ENCODE data around the gene TMBIM1.

Gene TMBIM1

DNA sequence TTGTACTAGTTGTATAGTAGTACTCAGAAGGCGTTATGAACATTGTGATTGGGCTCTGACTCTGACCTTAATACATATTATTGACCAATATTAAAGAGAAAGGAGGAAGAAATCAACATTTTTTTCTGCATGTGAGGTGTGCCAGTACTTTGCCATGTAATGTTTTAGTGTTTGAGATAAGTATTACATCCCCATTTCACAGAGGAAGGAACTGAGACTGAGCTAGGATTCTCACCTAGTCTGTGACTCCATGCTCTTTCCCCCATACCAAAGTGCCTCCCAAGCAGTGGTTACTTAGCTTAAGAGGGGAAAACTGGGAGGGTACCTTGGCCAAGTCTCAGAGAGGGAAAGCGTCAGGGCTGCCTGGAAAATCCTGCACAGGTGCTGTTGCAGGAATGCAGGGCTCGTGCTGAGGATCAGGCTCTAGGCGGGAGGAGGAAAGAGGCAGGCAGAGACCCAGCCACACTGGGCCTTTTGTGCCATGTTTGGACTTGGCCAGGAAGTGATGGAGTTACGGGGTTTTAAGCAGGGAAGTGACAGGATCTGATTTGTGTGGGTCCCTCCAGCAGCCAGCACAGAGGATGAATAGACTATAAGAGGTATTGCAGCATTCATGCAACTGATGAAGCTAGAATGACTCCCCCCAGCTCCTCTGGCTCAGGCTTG lies 20.3 kb downstream of the TMBIM1 start:
- Histone ChIP-seq H3K36me3 (replicated peaks; ENCODE audit: low read depth, low read length) (no peaks in the 10 kb centered on the region), H3K4me2 (ENCODE audit: low read length) (peak overlapping the region; percentile 98), H3K4me1 (ENCODE audit: low read length) (peaks cover 16% of the 10 kb centered on the region), H3K27me3 (ENCODE audit: low read depth, low read length) (no peaks in the 10 kb centered on the region), H3K27ac (ENCODE audit: low read length) (no peak overlapping the region), H3K4me3 (ENCODE audit: low read length) (no peak overlapping the region), H2AFZ (ENCODE audit: low read depth, low read length) (no peak overlapping the region), H3K9ac (ENCODE audit: low read length) (no peak overlapping the region), H3K79me2 (ENCODE audit: low read length) (peaks cover 6% of the 10 kb centered on the region), H3K9me3 (ENCODE audit: insufficient read depth, low read length) (no peaks in the 10 kb centered on the region), H4K20me1 (ENCODE audit: insufficient read depth, low read length) (no peaks in the 10 kb centered on the region)
- no peak for TF ChIP-seq EZH2phosphoT487 (IDR thresholded peaks at IDR 0.05; ENCODE audit: low read depth)
- TF ChIP-seq, protein P1, sequence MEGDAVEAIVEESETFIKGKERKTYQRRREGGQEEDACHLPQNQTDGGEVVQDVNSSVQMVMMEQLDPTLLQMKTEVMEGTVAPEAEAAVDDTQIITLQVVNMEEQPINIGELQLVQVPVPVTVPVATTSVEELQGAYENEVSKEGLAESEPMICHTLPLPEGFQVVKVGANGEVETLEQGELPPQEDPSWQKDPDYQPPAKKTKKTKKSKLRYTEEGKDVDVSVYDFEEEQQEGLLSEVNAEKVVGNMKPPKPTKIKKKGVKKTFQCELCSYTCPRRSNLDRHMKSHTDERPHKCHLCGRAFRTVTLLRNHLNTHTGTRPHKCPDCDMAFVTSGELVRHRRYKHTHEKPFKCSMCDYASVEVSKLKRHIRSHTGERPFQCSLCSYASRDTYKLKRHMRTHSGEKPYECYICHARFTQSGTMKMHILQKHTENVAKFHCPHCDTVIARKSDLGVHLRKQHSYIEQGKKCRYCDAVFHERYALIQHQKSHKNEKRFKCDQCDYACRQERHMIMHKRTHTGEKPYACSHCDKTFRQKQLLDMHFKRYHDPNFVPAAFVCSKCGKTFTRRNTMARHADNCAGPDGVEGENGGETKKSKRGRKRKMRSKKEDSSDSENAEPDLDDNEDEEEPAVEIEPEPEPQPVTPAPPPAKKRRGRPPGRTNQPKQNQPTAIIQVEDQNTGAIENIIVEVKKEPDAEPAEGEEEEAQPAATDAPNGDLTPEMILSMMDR (IDR thresholded peaks at IDR 0.05; ENCODE audit: low read depth, low read length): no peak

- Histone ChIP-seq H3K4me3 (ENCODE audit: low read length) (peak overlapping the region; percentile 98), H3K27ac (ENCODE audit: low read length) (no peak overlapping the region), H3K9ac (ENCODE audit: low read length) (peak overlapping the region; percentile 89; the same call in 1 of the 2 replicates), H3K36me3 (replicated peaks; ENCODE audit: low read depth, low read length) (no peaks in the 10 kb centered on the region), H3K79me2 (ENCODE audit: low read length) (peaks cover 6% of the 10 kb centered on the region), H3K9me3 (ENCODE audit: insufficient read depth, low read length) (no peaks in the 10 kb centered on the region), H3K4me1 (ENCODE audit: low read length) (peaks cover 16% of the 10 kb centered on the region), H2AFZ (ENCODE audit: low read depth, low read length) (no peak overlapping the region), H3K27me3 (ENCODE audit: low read depth, low read length) (no peaks in the 10 kb centered on the region), H3K4me2 (ENCODE audit: low read length) (peak overlapping the region; percentile 98), H4K20me1 (ENCODE audit: insufficient read depth, low read length) (no peaks in the 10 kb centered on the region)
- TF ChIP-seq, protein P1 (IDR thresholded peaks at IDR 0.05; ENCODE audit: low read depth, low read length): no peak
- TF ChIP-seq EZH2phosphoT487 (IDR thresholded peaks at IDR 0.05; ENCODE audit: low read depth): no peak
Measured at GRCh38 chr2:218271487-218271797, 20.9 kb downstream of the TMBIM1 start.

DNA sequence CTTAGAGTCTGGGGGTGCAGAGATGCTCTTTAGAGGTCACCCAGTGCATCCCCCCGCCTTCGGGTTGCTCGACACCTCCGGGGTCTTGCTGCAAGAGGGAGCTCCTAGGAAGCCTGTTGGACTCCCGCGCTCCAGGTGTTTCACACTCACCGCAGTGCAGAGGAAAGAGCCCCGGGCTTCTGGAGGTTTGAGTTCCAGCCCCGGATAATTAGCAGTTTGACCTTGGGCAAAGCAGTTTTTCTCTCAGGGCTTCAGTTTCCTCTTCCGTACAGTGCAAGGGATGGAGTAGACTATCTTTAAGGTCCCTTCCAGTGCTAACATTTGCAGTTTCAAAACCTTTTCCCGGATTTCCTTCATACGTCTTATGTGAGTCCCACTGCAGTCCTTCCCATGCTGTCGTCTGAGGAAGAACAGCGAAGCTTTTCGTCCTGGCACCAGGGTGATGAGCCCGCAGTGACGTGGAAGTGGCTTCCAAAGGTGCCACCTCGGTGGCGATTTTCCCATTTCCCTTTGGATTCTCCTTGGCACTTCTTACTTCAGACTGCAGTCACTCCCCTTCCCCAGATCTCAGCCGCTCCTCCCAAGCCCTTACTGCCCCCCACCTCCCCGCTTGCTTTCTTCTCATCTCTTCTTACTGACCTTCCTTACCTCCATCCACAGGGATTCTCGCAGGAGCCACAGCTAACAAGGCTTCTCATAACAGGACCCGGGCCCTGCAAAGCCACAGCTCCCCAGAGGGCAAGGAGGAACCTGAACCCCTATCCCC lies 21.4 kb downstream of the TMBIM1 start:
- Histone ChIP-seq H3K4me1 (ENCODE audit: low read length) (peaks cover 16% of the 10 kb centered on the region), H3K27me3 (ENCODE audit: low read depth, low read length) (no peaks in the 10 kb centered on the region), H3K4me3 (ENCODE audit: low read length) (peak overlapping the region; percentile 98), H3K4me2 (ENCODE audit: low read length) (peak overlapping the region; percentile 98), H4K20me1 (ENCODE audit: insufficient read depth, low read length) (no peaks in the 10 kb centered on the region), H3K27ac (ENCODE audit: low read length) (no peak overlapping the region), H3K9ac (ENCODE audit: low read length) (peak overlapping the region; percentile 89), H3K9me3 (ENCODE audit: insufficient read depth, low read length) (no peaks in the 10 kb centered on the region), H3K36me3 (replicated peaks; ENCODE audit: low read depth, low read length) (no peaks in the 10 kb centered on the region), H2AFZ (ENCODE audit: low read depth, low read length) (0 out of 2 replicates have a peak overlapping the region, but pooled peaks have one; percentile 23), H3K79me2 (ENCODE audit: low read length) (peaks cover 6% of the 10 kb centered on the region)
- TF ChIP-seq, protein P1 (IDR thresholded peaks at IDR 0.05; ENCODE audit: low read depth, low read length): no peak
- TF ChIP-seq EZH2phosphoT487 (IDR thresholded peaks at IDR 0.05; ENCODE audit: low read depth): no peak

Measured in OCI-LY3 (cell line).